ENCODE measurements around the gene NPBWR2. TPM values are rescaled to one million over a fixed set of nuclear protein-coding genes. Genes with fewer than 3 reads are reported as not detected.

Gene NPBWR2
- total RNA-seq, 1 experiment from 2014 or later = not detected

- Histone ChIP-seq H3K79me2 (ENCODE audit: insufficient read depth, low read length) (no peaks in the 10 kb centered on the region), H3K27ac (ENCODE audit: low read depth, low read length) (no peak overlapping the region), H3K4me3 (replicated peaks in 1 of 2; ENCODE audit: low read depth in 1 of 2, low read length in 2 of 2) (no peak overlapping the region), H3K4me1 (ENCODE audit: control insufficient read depth in 1 of 2, insufficient read depth in 2 of 2, low read length in 2 of 2) (no peaks in the 10 kb centered on the region), H3K27me3 (ENCODE audit: insufficient read depth, low read length) (no peaks in the 10 kb centered on the region), H3K9me3 (ENCODE audit: control insufficient read depth in 1 of 2, insufficient read depth in 1 of 2, low read depth in 1 of 2, low read length in 2 of 2) (no peaks in the 10 kb centered on the region), H3K4me2 (ENCODE audit: low read length) (no peak overlapping the region), H3K9me2 (ENCODE audit: insufficient read depth) (no peaks in the 10 kb centered on the region), H2AFZ (ENCODE audit: low read depth, low read length, poor library complexity, severe bottlenecking) (no peak overlapping the region), H4K20me1 (ENCODE audit: insufficient read depth) (no peaks in the 10 kb centered on the region), H3K9ac (ENCODE audit: low read length) (no peak overlapping the region), H3K36me3 (ENCODE audit: control insufficient read depth in 1 of 2, insufficient read depth in 2 of 2, low read length in 2 of 2) (no peaks in the 10 kb centered on the region)
- ChIA-PET CTCF (no interaction called here), RAD21 (ENCODE audit: low non-redundant PET in 1 of 2, low total read pairs in 2 of 2, uncharacterized antibody in 2 of 2, unreplicated experiment in 2 of 2) (no interaction called here), POLR2A (no interaction called here)
- DNase-seq (ENCODE audit: low read depth, low spot score) (no peak), ATAC-seq (no peak)
- BruUV-seq (replicated peaks) = no TSS peak
- intact Hi-C loops (cut with micrococcal nuclease) = no loop called here
- TF ChIP-seq FOSL1 (IDR thresholded peaks at IDR 0.05; ENCODE audit: low read depth) = no peak
- TF ChIP-seq CEBPB (IDR thresholded peaks at IDR 0.05; ENCODE audit: low read depth) = no peak
- TF ChIP-seq SIN3A (IDR thresholded peaks at IDR 0.05; ENCODE audit: low read depth) = no peak
- TF ChIP-seq ATF3 (IDR thresholded peaks at IDR 0.05) = no peak
- no peak for TF ChIP-seq JUND (IDR thresholded peaks at IDR 0.05)
- no peak for TF ChIP-seq RAD21 (IDR thresholded peaks at IDR 0.05; ENCODE audit: low read depth)
- no peak for TF ChIP-seq SRF (IDR thresholded peaks at IDR 0.05; ENCODE audit: low read depth)
- no peak for TF ChIP-seq EZH2phosphoT487 (IDR thresholded peaks at IDR 0.05; ENCODE audit: borderline replicate concordance)
- TF ChIP-seq, protein P1, sequence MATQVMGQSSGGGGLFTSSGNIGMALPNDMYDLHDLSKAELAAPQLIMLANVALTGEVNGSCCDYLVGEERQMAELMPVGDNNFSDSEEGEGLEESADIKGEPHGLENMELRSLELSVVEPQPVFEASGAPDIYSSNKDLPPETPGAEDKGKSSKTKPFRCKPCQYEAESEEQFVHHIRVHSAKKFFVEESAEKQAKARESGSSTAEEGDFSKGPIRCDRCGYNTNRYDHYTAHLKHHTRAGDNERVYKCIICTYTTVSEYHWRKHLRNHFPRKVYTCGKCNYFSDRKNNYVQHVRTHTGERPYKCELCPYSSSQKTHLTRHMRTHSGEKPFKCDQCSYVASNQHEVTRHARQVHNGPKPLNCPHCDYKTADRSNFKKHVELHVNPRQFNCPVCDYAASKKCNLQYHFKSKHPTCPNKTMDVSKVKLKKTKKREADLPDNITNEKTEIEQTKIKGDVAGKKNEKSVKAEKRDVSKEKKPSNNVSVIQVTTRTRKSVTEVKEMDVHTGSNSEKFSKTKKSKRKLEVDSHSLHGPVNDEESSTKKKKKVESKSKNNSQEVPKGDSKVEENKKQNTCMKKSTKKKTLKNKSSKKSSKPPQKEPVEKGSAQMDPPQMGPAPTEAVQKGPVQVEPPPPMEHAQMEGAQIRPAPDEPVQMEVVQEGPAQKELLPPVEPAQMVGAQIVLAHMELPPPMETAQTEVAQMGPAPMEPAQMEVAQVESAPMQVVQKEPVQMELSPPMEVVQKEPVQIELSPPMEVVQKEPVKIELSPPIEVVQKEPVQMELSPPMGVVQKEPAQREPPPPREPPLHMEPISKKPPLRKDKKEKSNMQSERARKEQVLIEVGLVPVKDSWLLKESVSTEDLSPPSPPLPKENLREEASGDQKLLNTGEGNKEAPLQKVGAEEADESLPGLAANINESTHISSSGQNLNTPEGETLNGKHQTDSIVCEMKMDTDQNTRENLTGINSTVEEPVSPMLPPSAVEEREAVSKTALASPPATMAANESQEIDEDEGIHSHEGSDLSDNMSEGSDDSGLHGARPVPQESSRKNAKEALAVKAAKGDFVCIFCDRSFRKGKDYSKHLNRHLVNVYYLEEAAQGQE (IDR thresholded peaks at IDR 0.05; ENCODE audit: low read depth) = no peak
- no peak for TF ChIP-seq ELF1 (IDR thresholded peaks at IDR 0.05; ENCODE audit: borderline replicate concordance, low read depth)
- no peak for TF ChIP-seq CTCF (IDR thresholded peaks at IDR 0.05 in 2 of 3, conservative IDR thresholded peaks at IDR 0.05 in 1 of 3; ENCODE audit: borderline replicate concordance in 1 of 3, insufficient read depth in 1 of 3, low read depth in 2 of 3, low read length in 2 of 3)
- no peak for TF ChIP-seq EGR1 (IDR thresholded peaks at IDR 0.05; ENCODE audit: low read depth)
Observed at GRCh38 chr20:64095927-64096326, 11.4 kb downstream of the NPBWR2 start.
